ENCODE results near the gene WIPF3. TPM values are rescaled to one million over a fixed set of nuclear protein-coding genes. Genes with fewer than 3 reads are reported as not detected.

WIPF3 gene
- total RNA-seq, 1 experiment from 2014 or later: not detected

- no peaks in the 10 kb centered on the region for H3K4me1 ChIP-seq (replicated peaks)
- no peak overlapping the region for H3K27ac ChIP-seq
- peaks cover 57% of the 10 kb centered on the region for H3K36me3 ChIP-seq
- no peak overlapping the region for H3K4me3 ChIP-seq
- H3K27me3 ChIP-seq (replicated peaks): no peaks in the 10 kb centered on the region
- no peak for DNase-seq (ENCODE audit: low read depth in 1 of 2, low spot score in 2 of 2)
- no peaks in the 10 kb centered on the region for H3K9me3 ChIP-seq (replicated peaks)
These were observed 120.4 kb downstream of the WIPF3 start for GRCh38 chr7:29926741-29927140.

- H3K27ac ChIP-seq: no peak overlapping the region
- no peaks in the 10 kb centered on the region for H3K27me3 ChIP-seq (replicated peaks)
- H3K4me1 ChIP-seq (replicated peaks): peaks cover 5% of the 10 kb centered on the region
- DNase-seq (ENCODE audit: low read depth in 1 of 2, low spot score in 2 of 2): no peak
- no peaks in the 10 kb centered on the region for H3K9me3 ChIP-seq (replicated peaks)
- no peak overlapping the region for H3K4me3 ChIP-seq
- H3K36me3 ChIP-seq: peaks cover 52% of the 10 kb centered on the region
These were observed 122.9 kb downstream of the WIPF3 start for GRCh38 chr7:29929018-29929807.

GRCh38 chr7:29935111-29935510 lies 128.8 kb downstream of the WIPF3 start:
- no peak overlapping the region for H3K27ac ChIP-seq
- H3K9me3 ChIP-seq (replicated peaks): no peaks in the 10 kb centered on the region
- no peak overlapping the region for H3K4me3 ChIP-seq
- H3K36me3 ChIP-seq: peaks cover 88% of the 10 kb centered on the region
- no peaks in the 10 kb centered on the region for H3K27me3 ChIP-seq (replicated peaks)
- peaks cover 5% of the 10 kb centered on the region for H3K4me1 ChIP-seq (replicated peaks)
- DNase-seq (ENCODE audit: low read depth in 1 of 2, low spot score in 2 of 2): no peak

- no peaks in the 10 kb centered on the region for H3K27me3 ChIP-seq (replicated peaks)
- H3K9me3 ChIP-seq (replicated peaks): no peaks in the 10 kb centered on the region
- H3K4me3 ChIP-seq: no peak overlapping the region
- H3K27ac ChIP-seq: no peak overlapping the region
- no peak for DNase-seq (ENCODE audit: low read depth in 1 of 2, low spot score in 2 of 2)
- peaks cover 85% of the 10 kb centered on the region for H3K36me3 ChIP-seq
- peaks cover 2% of the 10 kb centered on the region for H3K4me1 ChIP-seq (replicated peaks)
These were observed 130.8 kb downstream of the WIPF3 start for GRCh38 chr7:29937132-29937531.

- Histone ChIP-seq H3K4me1 (replicated peaks) (no peaks in the 10 kb centered on the region), H3K27ac (no peak overlapping the region), H3K4me3 (no peak overlapping the region), H3K36me3 (peaks cover 86% of the 10 kb centered on the region), H3K27me3 (replicated peaks) (no peaks in the 10 kb centered on the region), H3K9me3 (replicated peaks) (no peaks in the 10 kb centered on the region)
- DNase-seq (ENCODE audit: low read depth in 1 of 2, low spot score in 2 of 2): no peak
These were observed 133.9 kb downstream of the WIPF3 start for GRCh38 chr7:29940199-29940598.

GRCh38 chr7:29945259-29945809 lies 139.0 kb downstream of the WIPF3 start:
- no peak overlapping the region for H3K27ac ChIP-seq
- H3K4me1 ChIP-seq (replicated peaks): no peaks in the 10 kb centered on the region
- H3K4me3 ChIP-seq: no peak overlapping the region
- H3K36me3 ChIP-seq: peaks cover 83% of the 10 kb centered on the region
- no peaks in the 10 kb centered on the region for H3K27me3 ChIP-seq (replicated peaks)
- DNase-seq (ENCODE audit: low read depth in 1 of 2, low spot score in 2 of 2): no peak
- H3K9me3 ChIP-seq (replicated peaks): no peaks in the 10 kb centered on the region

- peak; percentile 16 to 50 for DNase-seq (ENCODE audit: low read depth in 1 of 2, low spot score in 2 of 2)
- no peak overlapping the region for H3K4me3 ChIP-seq
- H3K4me1 ChIP-seq (replicated peaks): no peaks in the 10 kb centered on the region
- no peak overlapping the region for H3K27ac ChIP-seq
- no peaks in the 10 kb centered on the region for H3K27me3 ChIP-seq (replicated peaks)
- H3K36me3 ChIP-seq: peaks cover 87% of the 10 kb centered on the region
- H3K9me3 ChIP-seq (replicated peaks): no peaks in the 10 kb centered on the region
These were observed 140.3 kb downstream of the WIPF3 start for GRCh38 chr7:29946428-29947186.

- no peak for DNase-seq (ENCODE audit: low read depth in 1 of 2, low spot score in 2 of 2)
- H3K27me3 ChIP-seq (replicated peaks): no peaks in the 10 kb centered on the region
- H3K4me3 ChIP-seq: no peak overlapping the region
- no peaks in the 10 kb centered on the region for H3K9me3 ChIP-seq (replicated peaks)
- peaks cover 85% of the 10 kb centered on the region for H3K36me3 ChIP-seq
- H3K4me1 ChIP-seq (replicated peaks): no peaks in the 10 kb centered on the region
- no peak overlapping the region for H3K27ac ChIP-seq
These were observed 142.3 kb downstream of the WIPF3 start for GRCh38 chr7:29948587-29948986.

GRCh38 chr7:29950480-29950879 lies 144.2 kb downstream of the WIPF3 start:
- DNase-seq (ENCODE audit: low read depth in 1 of 2, low spot score in 2 of 2): no peak
- Histone ChIP-seq H3K9me3 (replicated peaks) (no peaks in the 10 kb centered on the region), H3K36me3 (peaks cover 84% of the 10 kb centered on the region), H3K27me3 (replicated peaks) (no peaks in the 10 kb centered on the region), H3K4me1 (replicated peaks) (no peaks in the 10 kb centered on the region), H3K4me3 (no peak overlapping the region), H3K27ac (no peak overlapping the region)

- H3K27ac ChIP-seq: no peak overlapping the region
- H3K4me3 ChIP-seq: no peak overlapping the region
- no peaks in the 10 kb centered on the region for H3K27me3 ChIP-seq (replicated peaks)
- H3K36me3 ChIP-seq: peaks cover 82% of the 10 kb centered on the region
- H3K4me1 ChIP-seq (replicated peaks): no peaks in the 10 kb centered on the region
- no peak for DNase-seq (ENCODE audit: low read depth in 1 of 2, low spot score in 2 of 2)
- no peaks in the 10 kb centered on the region for H3K9me3 ChIP-seq (replicated peaks)
These were observed 144.9 kb downstream of the WIPF3 start for GRCh38 chr7:29951206-29951605.

- H3K27me3 ChIP-seq (replicated peaks): no peaks in the 10 kb centered on the region
- no peak for DNase-seq (ENCODE audit: low read depth in 1 of 2, low spot score in 2 of 2)
- H3K4me1 ChIP-seq (replicated peaks): no peaks in the 10 kb centered on the region
These were observed 147.5 kb downstream of the WIPF3 start for GRCh38 chr7:29953726-29954347.

GRCh38 chr7:29955075-29955792 lies 148.9 kb downstream of the WIPF3 start:
- no peaks in the 10 kb centered on the region for H3K27me3 ChIP-seq (replicated peaks)
- no peak for DNase-seq (ENCODE audit: low read depth in 1 of 2, low spot score in 2 of 2)
- no peak overlapping the region for H3K27ac ChIP-seq

More at GRCh38 chr7:29953726-29954347, 147.5 kb downstream of the WIPF3 start:
- H3K36me3 ChIP-seq: peaks cover 71% of the 10 kb centered on the region
- H3K9me3 ChIP-seq (replicated peaks): no peaks in the 10 kb centered on the region
- no peak overlapping the region for H3K4me3 ChIP-seq
- no peak overlapping the region for H3K27ac ChIP-seq

GRCh38 chr7:29955799-29956486 lies 149.6 kb downstream of the WIPF3 start:
- Histone ChIP-seq H3K9me3 (replicated peaks) (no peaks in the 10 kb centered on the region), H3K27ac (no peak overlapping the region), H3K27me3 (replicated peaks) (no peaks in the 10 kb centered on the region), H3K36me3 (peaks cover 62% of the 10 kb centered on the region), H3K4me3 (no peak overlapping the region), H3K4me1 (replicated peaks) (no peaks in the 10 kb centered on the region)
- no peak for DNase-seq (ENCODE audit: low read depth in 1 of 2, low spot score in 2 of 2)

More at GRCh38 chr7:29955075-29955792, 148.9 kb downstream of the WIPF3 start:
- H3K4me3 ChIP-seq: no peak overlapping the region
- peaks cover 70% of the 10 kb centered on the region for H3K36me3 ChIP-seq
- no peaks in the 10 kb centered on the region for H3K9me3 ChIP-seq (replicated peaks)
- H3K4me1 ChIP-seq (replicated peaks): no peaks in the 10 kb centered on the region

Data from SJSA1 (cell line).